Measurements from ENCODE around the gene EFCC1.
"Not testable (repeated sequence)": the region's sequence is repeated elsewhere in the genome, so short reads cannot be mapped to it uniquely, and the experiment has no call there.

EFCC1 gene

GRCh38 chr3:129069313-129070085 lies 68.4 kb downstream of the EFCC1 start:
- not testable (repeated sequence) for H3K36me3 Mint-ChIP-seq (ENCODE audit: low read depth); H3K27me3 Mint-ChIP-seq (ENCODE audit: low read depth); H3K9me3 Mint-ChIP-seq; H3K4me1 Mint-ChIP-seq (ENCODE audit: low read depth); H3K4me3 Mint-ChIP-seq; H3K27ac Mint-ChIP-seq

GRCh38 chr3:129070086-129070885 lies 69.2 kb downstream of the EFCC1 start:
- H3K27ac Mint-ChIP-seq, result no peak overlapping the region

DNA sequence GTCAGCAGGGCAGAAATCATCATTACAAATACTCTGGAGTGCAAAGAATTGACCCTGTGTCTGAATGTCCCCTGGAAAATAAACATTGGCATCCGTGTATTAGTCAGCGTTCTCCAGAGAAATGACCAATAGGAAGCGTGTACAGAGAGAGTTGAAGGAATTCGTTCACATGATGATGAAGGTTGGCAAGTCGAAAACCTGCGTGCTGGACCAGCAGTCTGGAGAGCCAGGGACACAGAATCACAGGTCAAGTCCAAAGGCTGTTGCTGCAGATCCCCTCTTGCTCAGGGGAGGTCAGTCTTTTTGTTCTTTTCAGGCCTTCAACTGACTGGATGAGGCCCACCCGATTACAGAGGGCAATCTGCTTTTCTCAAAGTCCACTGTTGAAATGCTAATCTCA lies 76.1 kb downstream of the EFCC1 start:
- H3K4me1 Mint-ChIP-seq (ENCODE audit: low read depth), result peaks cover 2% of the 10 kb centered on the region
- H3K27ac Mint-ChIP-seq, result no peak overlapping the region
- H3K9me3 Mint-ChIP-seq, result no peaks in the 10 kb centered on the region
- peaks cover 2% of the 10 kb centered on the region for H3K36me3 Mint-ChIP-seq (ENCODE audit: low read depth)
- H3K4me3 Mint-ChIP-seq, result no peak overlapping the region
- no peaks in the 10 kb centered on the region for H3K27me3 Mint-ChIP-seq (ENCODE audit: low read depth)

More at GRCh38 chr3:129070086-129070885, 69.2 kb downstream of the EFCC1 start:
- H3K36me3 Mint-ChIP-seq (ENCODE audit: low read depth), result peaks cover 1% of the 10 kb centered on the region
- peaks cover 5% of the 10 kb centered on the region for H3K9me3 Mint-ChIP-seq
- H3K4me3 Mint-ChIP-seq, result no peak overlapping the region
- H3K27me3 Mint-ChIP-seq (ENCODE audit: low read depth), result peaks cover 8% of the 10 kb centered on the region
- H3K4me1 Mint-ChIP-seq (ENCODE audit: low read depth), result peaks cover 3% of the 10 kb centered on the region

- H3K36me3 Mint-ChIP-seq (ENCODE audit: low read depth), result peaks cover 2% of the 10 kb centered on the region
- no peaks in the 10 kb centered on the region for H3K9me3 Mint-ChIP-seq
- H3K27ac Mint-ChIP-seq, result no peak overlapping the region
- peaks cover 2% of the 10 kb centered on the region for H3K4me1 Mint-ChIP-seq (ENCODE audit: low read depth)
- no peak overlapping the region for H3K4me3 Mint-ChIP-seq
- H3K27me3 Mint-ChIP-seq (ENCODE audit: low read depth), result no peaks in the 10 kb centered on the region
Observed at GRCh38 chr3:129078510-129078909, 77.4 kb downstream of the EFCC1 start.

- H3K27me3 Mint-ChIP-seq (ENCODE audit: low read depth), result no peaks in the 10 kb centered on the region
- no peak overlapping the region for H3K4me3 Mint-ChIP-seq
- no peak overlapping the region for H3K27ac Mint-ChIP-seq
- H3K36me3 Mint-ChIP-seq (ENCODE audit: low read depth), result no peaks in the 10 kb centered on the region
- H3K4me1 Mint-ChIP-seq (ENCODE audit: low read depth), result peaks cover 2% of the 10 kb centered on the region
- no peaks in the 10 kb centered on the region for H3K9me3 Mint-ChIP-seq
Observed at GRCh38 chr3:129081503-129081902, 80.4 kb downstream of the EFCC1 start.

GRCh38 chr3:129082026-129082425 lies 80.9 kb downstream of the EFCC1 start:
- no peak overlapping the region for H3K4me3 Mint-ChIP-seq
- H3K27ac Mint-ChIP-seq, result no peak overlapping the region
- H3K36me3 Mint-ChIP-seq (ENCODE audit: low read depth), result no peaks in the 10 kb centered on the region
- no peaks in the 10 kb centered on the region for H3K27me3 Mint-ChIP-seq (ENCODE audit: low read depth)
- no peaks in the 10 kb centered on the region for H3K9me3 Mint-ChIP-seq
- peaks cover 2% of the 10 kb centered on the region for H3K4me1 Mint-ChIP-seq (ENCODE audit: low read depth)

- H3K36me3 Mint-ChIP-seq (ENCODE audit: low read depth), result no peaks in the 10 kb centered on the region
- H3K9me3 Mint-ChIP-seq, result no peaks in the 10 kb centered on the region
- H3K4me1 Mint-ChIP-seq (ENCODE audit: low read depth), result peaks cover 2% of the 10 kb centered on the region
- H3K27me3 Mint-ChIP-seq (ENCODE audit: low read depth), result no peaks in the 10 kb centered on the region
- no peak overlapping the region for H3K4me3 Mint-ChIP-seq
- H3K27ac Mint-ChIP-seq, result no peak overlapping the region
Observed at GRCh38 chr3:129084501-129084900, 83.4 kb downstream of the EFCC1 start.

DNA sequence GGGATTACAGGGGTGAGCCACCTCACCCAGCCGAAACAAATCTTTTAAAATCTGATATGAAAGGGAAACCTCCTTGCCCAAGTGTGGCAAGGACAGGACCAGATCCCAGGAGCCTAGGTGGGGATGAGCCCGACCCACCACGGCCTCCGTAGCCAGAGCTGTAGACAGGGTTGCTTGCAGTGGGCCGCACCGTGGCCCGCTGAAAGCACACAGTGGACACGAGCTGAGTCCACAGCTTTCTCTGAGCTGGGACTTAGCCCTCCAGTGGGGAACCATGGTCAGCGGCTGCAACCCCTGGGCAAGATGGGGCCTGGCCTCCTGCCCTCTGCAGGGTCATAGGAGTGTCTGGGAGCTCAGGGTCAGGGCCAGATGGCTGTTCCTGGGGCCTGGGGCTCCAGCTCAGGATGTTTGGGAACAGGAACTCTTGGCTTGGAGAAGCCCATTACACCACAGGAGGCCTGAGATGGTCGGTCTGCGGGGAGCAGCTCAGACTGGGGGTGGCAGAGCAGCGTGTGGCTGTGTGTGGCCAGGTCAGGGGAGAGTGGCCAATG lies 84.1 kb downstream of the EFCC1 start:
- Mint-ChIP-seq H3K27me3 (ENCODE audit: low read depth) (no peaks in the 10 kb centered on the region), H3K4me3 (no peak overlapping the region), H3K9me3 (no peaks in the 10 kb centered on the region), H3K27ac (peak overlapping the region; percentile 45), H3K36me3 (ENCODE audit: low read depth) (no peaks in the 10 kb centered on the region), H3K4me1 (ENCODE audit: low read depth) (peaks cover 2% of the 10 kb centered on the region)

- Mint-ChIP-seq H3K27me3 (ENCODE audit: low read depth) (no peaks in the 10 kb centered on the region), H3K36me3 (ENCODE audit: low read depth) (no peaks in the 10 kb centered on the region), H3K27ac (peak overlapping the region; percentile 45), H3K4me3 (no peak overlapping the region), H3K4me1 (ENCODE audit: low read depth) (peaks cover 2% of the 10 kb centered on the region), H3K9me3 (no peaks in the 10 kb centered on the region)
Observed at GRCh38 chr3:129085818-129086217, 84.7 kb downstream of the EFCC1 start.

DNA sequence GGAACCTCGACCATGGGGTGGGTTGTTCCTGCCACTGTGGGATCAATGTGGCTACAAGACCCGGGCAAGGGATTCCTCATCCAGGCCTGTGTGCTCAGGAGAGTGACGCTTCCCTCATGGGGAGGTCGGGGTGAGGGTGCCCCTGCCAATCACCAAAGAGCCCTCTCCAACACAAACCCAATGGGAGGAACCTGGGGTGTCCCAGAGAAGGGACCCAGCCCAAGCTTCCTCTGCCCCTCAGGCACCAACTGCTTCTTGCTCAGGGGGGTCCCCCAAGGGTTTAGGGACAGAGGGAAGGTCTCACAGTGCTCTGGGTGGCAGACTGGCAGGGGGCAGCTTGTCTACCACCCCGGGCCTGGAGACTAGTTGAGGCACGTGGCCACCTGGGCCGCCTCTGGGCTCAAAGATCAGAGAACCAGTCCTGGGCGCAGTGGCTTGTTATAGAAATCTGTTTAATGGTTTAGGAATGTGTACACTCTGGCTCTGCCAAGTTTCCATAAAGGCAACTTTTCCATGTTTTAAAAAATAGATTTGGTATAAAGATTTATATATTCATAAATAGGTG lies 86.1 kb downstream of the EFCC1 start:
- no peak overlapping the region for H3K4me3 Mint-ChIP-seq
- no peak overlapping the region for H3K27ac Mint-ChIP-seq
- H3K9me3 Mint-ChIP-seq, result no peaks in the 10 kb centered on the region
- H3K27me3 Mint-ChIP-seq (ENCODE audit: low read depth), result no peaks in the 10 kb centered on the region
- no peaks in the 10 kb centered on the region for H3K4me1 Mint-ChIP-seq (ENCODE audit: low read depth)
- H3K36me3 Mint-ChIP-seq (ENCODE audit: low read depth), result peaks cover 7% of the 10 kb centered on the region

DNA sequence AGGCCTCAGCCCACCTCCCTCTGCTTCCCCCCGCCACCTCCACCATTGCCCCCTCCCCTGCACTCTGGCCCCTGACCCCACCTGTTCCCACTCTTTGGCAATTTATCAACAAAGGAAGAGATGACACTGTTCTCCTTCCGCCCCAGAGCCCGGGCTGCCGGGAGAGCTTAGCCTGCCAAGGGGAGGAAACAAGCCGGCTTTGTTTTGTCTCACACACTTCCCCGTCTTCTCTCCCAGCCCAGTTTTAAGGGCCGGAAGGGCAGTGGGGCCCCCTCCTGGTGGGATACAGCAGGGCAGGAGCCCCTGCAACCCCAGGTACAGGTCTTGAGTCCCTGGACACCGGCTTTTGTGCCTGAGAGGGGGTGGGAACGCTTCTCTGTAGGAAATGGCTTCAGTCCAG lies 86.8 kb downstream of the EFCC1 start:
- H3K27ac Mint-ChIP-seq; H3K36me3 Mint-ChIP-seq (ENCODE audit: low read depth); H3K27me3 Mint-ChIP-seq (ENCODE audit: low read depth); H3K9me3 Mint-ChIP-seq; H3K4me3 Mint-ChIP-seq; H3K4me1 Mint-ChIP-seq (ENCODE audit: low read depth): not testable (repeated sequence)

- H3K4me1 Mint-ChIP-seq (ENCODE audit: low read depth); H3K27ac Mint-ChIP-seq; H3K4me3 Mint-ChIP-seq; H3K36me3 Mint-ChIP-seq (ENCODE audit: low read depth); H3K27me3 Mint-ChIP-seq (ENCODE audit: low read depth); H3K9me3 Mint-ChIP-seq: not testable (repeated sequence)
Observed at GRCh38 chr3:129088312-129088711, 87.2 kb downstream of the EFCC1 start.
